GM12873 (cell line): ENCODE measurements around the gene SHANK1.

Source experiments
- TF ChIP-seq, protein P1 (sequence below): IDR thresholded peaks from 2 replicates; pipeline ENCODE4 v1.5.1; 2012; ENCODE audit warnings: low read depth, mild to moderate bottlenecking, moderate library complexity, low read length, control low read depth; ENCODE audit not compliant: insufficient read depth; ENCODE audit errors: missing control alignments

Gene SHANK1

DNA sequence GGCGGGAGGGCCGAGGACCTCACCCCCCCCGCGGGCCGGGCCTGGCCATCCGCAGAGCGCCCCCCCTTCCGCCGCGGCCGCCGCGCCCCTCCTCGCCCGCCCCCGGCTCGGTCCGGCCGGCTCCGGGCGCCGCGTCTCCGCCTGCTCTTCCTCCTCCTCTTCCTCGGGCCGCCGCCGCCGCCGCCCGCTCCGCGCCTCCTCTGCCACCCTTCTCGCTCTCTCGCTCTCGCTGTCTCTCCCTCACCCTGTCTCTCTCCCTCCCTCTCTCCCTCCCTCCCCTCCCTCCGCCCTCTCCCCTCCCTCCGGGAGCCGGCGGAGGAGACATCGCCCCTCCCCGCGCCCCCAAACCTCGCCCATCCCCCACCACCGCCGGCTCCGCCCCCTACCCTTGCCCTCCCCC lies at the start of gene SHANK1:
Gene SHANK1 (minus strand): TSS at position 237 of the 400 bp plus-strand sequence. CDS start 2,883 bp downstream, outside the sequence.
- TF ChIP-seq, protein P1, sequence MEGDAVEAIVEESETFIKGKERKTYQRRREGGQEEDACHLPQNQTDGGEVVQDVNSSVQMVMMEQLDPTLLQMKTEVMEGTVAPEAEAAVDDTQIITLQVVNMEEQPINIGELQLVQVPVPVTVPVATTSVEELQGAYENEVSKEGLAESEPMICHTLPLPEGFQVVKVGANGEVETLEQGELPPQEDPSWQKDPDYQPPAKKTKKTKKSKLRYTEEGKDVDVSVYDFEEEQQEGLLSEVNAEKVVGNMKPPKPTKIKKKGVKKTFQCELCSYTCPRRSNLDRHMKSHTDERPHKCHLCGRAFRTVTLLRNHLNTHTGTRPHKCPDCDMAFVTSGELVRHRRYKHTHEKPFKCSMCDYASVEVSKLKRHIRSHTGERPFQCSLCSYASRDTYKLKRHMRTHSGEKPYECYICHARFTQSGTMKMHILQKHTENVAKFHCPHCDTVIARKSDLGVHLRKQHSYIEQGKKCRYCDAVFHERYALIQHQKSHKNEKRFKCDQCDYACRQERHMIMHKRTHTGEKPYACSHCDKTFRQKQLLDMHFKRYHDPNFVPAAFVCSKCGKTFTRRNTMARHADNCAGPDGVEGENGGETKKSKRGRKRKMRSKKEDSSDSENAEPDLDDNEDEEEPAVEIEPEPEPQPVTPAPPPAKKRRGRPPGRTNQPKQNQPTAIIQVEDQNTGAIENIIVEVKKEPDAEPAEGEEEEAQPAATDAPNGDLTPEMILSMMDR = no peak

DNA sequence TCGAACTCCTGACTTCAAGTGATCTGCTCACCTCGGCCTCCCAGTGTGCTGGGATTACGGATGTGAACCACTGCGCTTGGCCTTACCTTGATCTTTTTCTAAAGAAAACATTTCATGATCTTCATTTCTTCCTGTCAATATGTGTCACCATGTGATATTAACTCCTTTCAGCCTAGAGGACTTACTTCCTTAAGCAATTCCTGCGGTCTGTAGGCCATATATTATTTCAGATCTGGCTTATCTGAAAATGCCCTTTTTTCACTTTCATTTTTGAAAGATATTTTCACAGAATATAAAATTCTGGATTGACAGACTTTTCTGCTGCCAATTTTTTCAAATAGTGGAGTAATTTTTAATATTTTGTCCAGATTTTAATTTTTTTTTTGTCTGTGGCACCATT lies 48.7 kb upstream of the SHANK1 start:
- TF ChIP-seq, protein P1 = no peak

DNA sequence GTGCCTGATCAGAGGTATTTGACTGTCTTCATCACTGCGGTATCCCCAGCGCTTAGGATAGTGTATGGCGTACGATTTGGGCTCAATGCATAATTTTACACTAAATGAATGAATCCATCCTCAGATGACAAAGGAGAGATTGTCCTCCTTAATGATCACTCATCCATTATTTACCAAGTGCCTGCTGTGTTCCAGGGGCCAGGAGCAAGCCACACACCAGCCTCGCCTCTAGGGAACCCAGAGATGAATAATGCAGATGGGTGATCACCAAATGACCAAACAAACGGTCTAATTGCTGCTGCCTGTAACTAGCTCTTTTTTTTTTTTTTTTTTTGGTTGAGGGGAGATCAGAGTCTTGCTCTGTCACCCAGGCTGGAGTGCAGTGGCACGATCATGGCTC lies 44.8 kb upstream of the SHANK1 start:
- TF ChIP-seq, protein P1 = no peak

DNA sequence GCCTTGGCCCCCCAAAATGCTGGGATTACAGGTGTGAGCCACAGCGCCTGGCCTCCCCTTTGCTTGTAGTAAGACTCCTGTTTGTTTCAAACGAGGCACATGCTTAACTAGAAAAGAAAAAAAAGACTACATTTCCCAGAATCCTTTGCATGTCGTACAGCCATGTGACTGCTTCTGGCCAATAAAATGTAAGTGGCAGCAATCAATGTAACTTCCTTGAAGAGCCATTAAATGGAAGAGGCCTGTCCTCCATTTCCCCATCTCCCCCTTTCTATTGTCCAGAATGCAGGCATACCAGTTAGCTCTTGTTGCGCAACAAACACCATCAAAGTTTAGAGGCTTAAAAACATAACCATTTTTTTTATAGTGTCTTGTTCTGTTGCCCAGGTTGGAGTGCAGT lies 40.3 kb upstream of the SHANK1 start:
- TF ChIP-seq, protein P1 = no peak

DNA sequence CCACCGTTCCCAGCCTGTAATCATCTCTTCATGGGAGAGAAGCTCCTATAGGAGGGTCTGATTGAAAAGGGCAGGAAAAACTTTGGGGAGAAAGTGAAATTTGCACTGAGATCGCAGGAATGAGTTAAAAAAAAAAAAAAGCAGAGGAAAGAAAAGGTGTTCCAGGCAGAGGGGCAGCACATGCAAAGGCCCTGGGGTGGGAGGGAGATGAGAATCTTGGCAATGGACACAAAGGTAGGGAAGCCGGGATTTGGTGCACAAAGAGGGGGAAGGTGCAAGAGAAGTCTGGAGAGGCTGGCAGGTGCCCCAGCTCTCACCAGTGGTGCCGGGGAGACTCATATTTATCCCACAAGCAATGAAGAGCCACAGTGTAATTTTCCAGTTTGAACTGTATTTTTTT lies 34.3 kb upstream of the SHANK1 start:
- TF ChIP-seq, protein P1 = no peak

DNA sequence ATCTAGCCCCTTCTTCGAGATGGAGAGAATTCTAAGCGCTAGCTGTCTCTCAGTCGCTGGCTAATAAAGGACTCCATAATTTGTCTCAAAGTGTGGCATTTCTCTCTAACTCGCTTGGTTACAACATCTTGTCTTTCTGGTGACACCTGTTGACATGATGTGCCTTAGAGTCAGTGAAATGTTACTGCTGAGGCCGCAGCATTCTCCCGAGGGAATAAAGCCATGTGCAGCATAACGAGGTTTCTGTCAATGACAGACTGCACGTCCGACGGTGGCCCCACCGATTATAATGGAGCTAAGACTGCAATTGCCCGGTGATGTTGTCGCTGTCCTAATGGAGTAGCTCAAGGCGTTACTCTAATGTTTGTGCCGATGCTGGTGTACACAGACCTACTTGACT lies 30.4 kb upstream of the SHANK1 start:
- TF ChIP-seq, protein P1 = no peak

DNA sequence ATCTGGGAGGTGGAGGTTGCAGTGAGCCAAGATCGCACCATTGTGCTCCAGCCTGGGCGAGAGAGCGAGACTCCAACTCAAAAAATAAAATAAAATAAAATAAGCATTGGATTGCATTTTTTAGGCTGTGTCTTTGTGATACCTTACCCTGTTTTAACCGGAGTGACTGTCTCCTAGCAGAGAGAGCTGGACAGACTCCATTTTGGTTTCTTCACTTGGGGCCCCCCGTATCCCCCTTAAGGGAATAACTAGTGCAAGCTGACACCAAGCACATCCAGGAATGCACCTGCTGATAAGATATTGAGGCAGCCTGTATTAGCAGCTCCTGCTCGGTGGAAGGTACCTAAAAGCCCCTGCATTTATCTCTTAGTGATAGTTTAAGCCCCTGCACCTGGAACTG lies 29.9 kb upstream of the SHANK1 start:
- TF ChIP-seq, protein P1 = no peak
